HEK293 (cell line): ENCODE measurements around the gene TAF1A.
A peak's percentile ranks its signal among the peaks of the same experiment; 100 is the strongest.

Source experiments
- ATF2 ChIP-seq: fragments of 450-650 bp; formaldehyde crosslinking; IDR thresholded peaks from 2 replicates; pipeline ENCODE4 v1.5.1; 2016; ENCODE audit warnings: missing biosample characterization, missing genetic modification characterization, low read depth
- FEZF1 ChIP-seq: fragments of 450-650 bp; formaldehyde crosslinking; IDR thresholded peaks from 2 replicates; pipeline ENCODE4 v1.5.1; 2016; ENCODE audit warnings: missing biosample characterization, missing genetic modification characterization
- HIC1 ChIP-seq: fragments of 450-650 bp; formaldehyde crosslinking; IDR thresholded peaks from 2 replicates; pipeline ENCODE4 v1.5.1; 2016; ENCODE audit warnings: missing biosample characterization, missing genetic modification characterization
- KLF16 ChIP-seq: fragments of 450-650 bp; formaldehyde crosslinking; IDR thresholded peaks from 2 replicates; pipeline ENCODE4 v1.5.1; 2017; ENCODE audit warnings: missing biosample characterization, missing genetic modification characterization
- KLF7 ChIP-seq: fragments of 450-650 bp; formaldehyde crosslinking; IDR thresholded peaks from 2 replicates; pipeline ENCODE4 v1.5.1; 2016; ENCODE audit warnings: missing biosample characterization, missing genetic modification characterization, borderline replicate concordance
- PRDM10 ChIP-seq: fragments of 450-650 bp; formaldehyde crosslinking; IDR thresholded peaks from 2 replicates; pipeline ENCODE4 v1.5.1; 2016; ENCODE audit warnings: missing biosample characterization, missing genetic modification characterization
- ZBTB11 ChIP-seq: fragments of 450-650 bp; formaldehyde crosslinking; conservative IDR thresholded peaks from 2 replicates; pipeline ENCODE4 v1.5.1; 2016; ENCODE audit warnings: low read depth, missing biosample characterization, missing genetic modification characterization
- ZBTB20 ChIP-seq: fragments of 450-650 bp; formaldehyde crosslinking; IDR thresholded peaks from 2 replicates; pipeline ENCODE4 v1.5.1; 2016; ENCODE audit warnings: missing biosample characterization, missing genetic modification characterization
- ZBTB8A ChIP-seq: fragments of 450-650 bp; formaldehyde crosslinking; IDR thresholded peaks from 2 replicates; pipeline ENCODE4 v1.5.1; 2016; ENCODE audit warnings: missing biosample characterization, missing genetic modification characterization
- ZNF132 ChIP-seq: fragments of 450-650 bp; formaldehyde crosslinking; IDR thresholded peaks from 2 replicates; pipeline ENCODE4 v1.5.1; 2017; ENCODE audit warnings: missing biosample characterization, missing genetic modification characterization, borderline replicate concordance
- ZNF169 ChIP-seq: fragments of 450-650 bp; formaldehyde crosslinking; IDR thresholded peaks from 2 replicates; pipeline ENCODE4 v1.5.1; 2016; ENCODE audit warnings: missing biosample characterization, missing genetic modification characterization
- ZNF221 ChIP-seq: fragments of 450-650 bp; formaldehyde crosslinking; IDR thresholded peaks from 2 replicates; pipeline ENCODE4 v1.5.1; 2017; ENCODE audit warnings: missing biosample characterization, missing genetic modification characterization, borderline replicate concordance
- ZNF311 ChIP-seq: fragments of 450-650 bp; formaldehyde crosslinking; IDR thresholded peaks from 2 replicates; pipeline ENCODE4 v1.5.1; 2017; ENCODE audit warnings: missing biosample characterization, missing genetic modification characterization, borderline replicate concordance
- ZNF521 ChIP-seq: fragments of 450-650 bp; formaldehyde crosslinking; IDR thresholded peaks from 2 replicates; pipeline ENCODE4 v1.5.1; 2017; ENCODE audit warnings: missing biosample characterization, mild to moderate bottlenecking, missing genetic modification characterization
- ZNF548 ChIP-seq: fragments of 450-650 bp; formaldehyde crosslinking; IDR thresholded peaks from 2 replicates; pipeline ENCODE4 v1.5.1; 2016; ENCODE audit warnings: missing biosample characterization, missing genetic modification characterization
- ZNF610 ChIP-seq: fragments of 450-650 bp; formaldehyde crosslinking; IDR thresholded peaks from 2 replicates; pipeline ENCODE4 v1.5.1; 2016; ENCODE audit warnings: missing biosample characterization, missing genetic modification characterization, borderline replicate concordance
- ZNF660 ChIP-seq: fragments of 450-650 bp; IDR thresholded peaks from 2 replicates; pipeline ENCODE4 v1.5.1; 2018; ENCODE audit warnings: missing biosample characterization, mild to moderate bottlenecking, missing genetic modification characterization
- ZNF692 ChIP-seq: fragments of 450-650 bp; formaldehyde crosslinking; IDR thresholded peaks from 2 replicates; pipeline ENCODE4 v1.5.1; 2016; ENCODE audit warnings: missing biosample characterization, missing genetic modification characterization
- ZNF776 ChIP-seq: fragments of 450-650 bp; formaldehyde crosslinking; IDR thresholded peaks from 2 replicates; pipeline ENCODE4 v1.5.0; 2017; ENCODE audit warnings: missing biosample characterization, missing genetic modification characterization, borderline replicate concordance
- ZSCAN18 ChIP-seq: fragments of 450-650 bp; formaldehyde crosslinking; IDR thresholded peaks from 2 replicates; pipeline ENCODE4 v1.5.1; 2016; ENCODE audit warnings: missing biosample characterization, missing genetic modification characterization

The TAF1A gene

GRCh38 chr1:222589462-222590302 is at the start of gene TAF1A (continued):
- 0 out of 2 replicates have a peak, but pooled peaks have one; percentile 39 for TF ChIP-seq ZNF660
- TF ChIP-seq FEZF1 = no peak
- no peak for TF ChIP-seq ZNF132 (tag by site-specific recombination)
- TF ChIP-seq ZBTB11 = peak; percentile 88
- TF ChIP-seq ZNF692 (tag by site-specific recombination) = peak; percentile 78
- TF ChIP-seq HIC1 (tag by site-specific recombination) = no peak
- no peak for TF ChIP-seq ATF2
- TF ChIP-seq PRDM10 = peak; percentile 95
- no peak for TF ChIP-seq ZSCAN18 (tag by site-specific recombination)
- peak; percentile 100 for TF ChIP-seq ZNF548 (tag by site-specific recombination)
- TF ChIP-seq KLF7 (tag by site-specific recombination) = no peak
- TF ChIP-seq ZNF221 = no peak
- peak; percentile 63; the same call in 1 of the 2 replicates for TF ChIP-seq ZBTB20
- peak; percentile 37; the same call in 1 of the 2 replicates for TF ChIP-seq ZBTB8A
- TF ChIP-seq ZNF311 = no peak
- no peak for TF ChIP-seq ZNF521
- TF ChIP-seq ZNF610 (tag by site-specific recombination) = 0 out of 2 replicates have a peak, but pooled peaks have one; percentile 33
- peak; percentile 61 for TF ChIP-seq KLF16 (tag by site-specific recombination)
- TF ChIP-seq ZNF169 (tag by site-specific recombination) = no peak
- TF ChIP-seq ZNF776 (tag by site-specific recombination) = no peak
